ENCODE measurements around the gene ACAP2.
A peak's percentile ranks its signal among the peaks of the same experiment; 100 is the strongest.

The ACAP2 gene

DNA sequence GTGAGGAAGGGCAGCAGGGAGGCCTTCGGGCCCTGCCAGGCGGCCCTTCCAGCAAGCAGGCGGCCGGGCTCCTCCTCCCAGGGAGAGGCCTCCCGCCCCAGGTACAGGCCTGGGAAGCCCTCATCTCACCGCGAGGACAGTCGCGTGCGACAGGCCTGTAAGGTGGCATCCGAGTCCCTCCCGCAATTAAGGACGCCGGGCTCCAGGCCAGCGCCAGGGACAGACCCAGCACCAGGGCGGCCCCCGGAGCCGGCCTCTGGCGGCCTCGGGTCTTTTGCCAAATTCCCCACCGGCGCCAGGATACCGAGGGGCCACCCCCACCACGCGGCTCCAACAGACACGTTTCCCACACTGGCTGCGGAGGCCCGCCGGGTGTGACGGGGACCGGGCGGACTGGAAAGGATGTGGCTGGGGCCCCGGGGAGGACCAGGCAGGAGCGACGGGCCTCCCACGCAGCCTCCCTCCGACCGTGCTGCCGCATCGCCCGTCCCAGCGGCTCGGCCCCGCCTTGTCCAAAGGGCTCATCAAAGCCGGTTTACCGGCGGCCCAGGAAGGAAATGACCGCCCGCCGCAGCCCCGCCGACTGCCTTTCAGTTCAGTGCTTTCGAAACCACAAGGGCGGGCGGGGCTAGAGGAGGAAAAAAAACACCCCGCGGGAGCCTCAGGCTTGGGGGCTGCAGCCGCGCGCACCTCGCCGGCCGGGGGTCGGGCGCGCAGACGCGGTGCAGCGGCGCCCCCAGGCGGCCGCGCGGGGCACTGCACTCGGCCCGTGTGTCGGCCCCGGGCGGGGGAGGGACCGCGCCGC is 183.1 kb downstream of the ACAP2 start:
- peak; percentile 99 for DNase-seq (ENCODE audit: low spot score)

DNA sequence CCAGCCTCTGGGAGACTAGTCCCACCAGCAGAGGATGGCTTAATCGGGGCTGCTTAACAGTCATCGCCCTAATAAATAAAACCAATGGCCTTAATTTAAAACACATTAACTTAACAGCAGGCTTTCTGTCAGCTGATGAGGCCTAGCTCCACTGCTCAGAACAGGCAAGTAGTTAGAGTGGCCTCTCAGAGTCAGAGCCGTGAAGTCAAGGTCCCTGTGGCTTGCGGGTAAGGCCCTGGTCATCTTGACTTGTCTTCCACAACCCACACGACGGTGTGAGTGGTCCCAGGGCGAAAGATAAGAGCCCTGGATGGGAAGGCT is 183.7 kb downstream of the ACAP2 start:
- no peak for DNase-seq (ENCODE audit: low spot score)

DNA sequence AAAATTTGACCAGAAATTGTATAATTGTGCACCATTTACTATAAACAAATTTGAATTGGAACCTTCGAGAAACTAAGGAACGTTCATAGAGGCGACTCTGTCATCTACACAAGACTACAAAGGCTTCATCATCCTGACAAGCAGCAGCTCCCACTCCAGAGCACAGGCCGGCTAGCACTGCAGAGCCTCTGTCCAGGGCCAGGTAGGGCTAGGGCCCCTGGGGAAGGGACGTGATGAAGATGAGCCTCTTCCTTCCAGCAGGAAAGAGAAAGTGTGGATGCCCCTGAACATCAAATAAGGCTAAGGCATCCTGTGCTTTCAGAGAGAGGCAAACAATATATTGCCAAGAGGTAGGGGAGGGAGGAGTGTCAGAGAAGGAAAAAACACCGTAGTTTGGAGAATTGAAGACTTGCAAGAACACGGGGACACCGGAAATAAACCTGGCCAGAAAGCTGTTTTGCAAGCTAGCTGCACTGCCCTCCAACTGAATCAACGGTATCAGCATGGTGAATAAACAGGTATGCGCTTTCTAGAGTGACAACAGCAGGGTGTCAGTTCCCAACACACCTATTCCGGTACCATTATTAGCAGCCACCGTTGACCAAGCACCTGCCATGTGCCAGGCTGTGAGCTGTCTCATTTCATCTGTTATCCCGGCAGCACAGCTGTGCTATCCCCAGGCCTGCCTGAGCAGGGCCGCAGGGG is 184.2 kb downstream of the ACAP2 start:
- no peak for DNase-seq (ENCODE audit: low spot score)

DNA sequence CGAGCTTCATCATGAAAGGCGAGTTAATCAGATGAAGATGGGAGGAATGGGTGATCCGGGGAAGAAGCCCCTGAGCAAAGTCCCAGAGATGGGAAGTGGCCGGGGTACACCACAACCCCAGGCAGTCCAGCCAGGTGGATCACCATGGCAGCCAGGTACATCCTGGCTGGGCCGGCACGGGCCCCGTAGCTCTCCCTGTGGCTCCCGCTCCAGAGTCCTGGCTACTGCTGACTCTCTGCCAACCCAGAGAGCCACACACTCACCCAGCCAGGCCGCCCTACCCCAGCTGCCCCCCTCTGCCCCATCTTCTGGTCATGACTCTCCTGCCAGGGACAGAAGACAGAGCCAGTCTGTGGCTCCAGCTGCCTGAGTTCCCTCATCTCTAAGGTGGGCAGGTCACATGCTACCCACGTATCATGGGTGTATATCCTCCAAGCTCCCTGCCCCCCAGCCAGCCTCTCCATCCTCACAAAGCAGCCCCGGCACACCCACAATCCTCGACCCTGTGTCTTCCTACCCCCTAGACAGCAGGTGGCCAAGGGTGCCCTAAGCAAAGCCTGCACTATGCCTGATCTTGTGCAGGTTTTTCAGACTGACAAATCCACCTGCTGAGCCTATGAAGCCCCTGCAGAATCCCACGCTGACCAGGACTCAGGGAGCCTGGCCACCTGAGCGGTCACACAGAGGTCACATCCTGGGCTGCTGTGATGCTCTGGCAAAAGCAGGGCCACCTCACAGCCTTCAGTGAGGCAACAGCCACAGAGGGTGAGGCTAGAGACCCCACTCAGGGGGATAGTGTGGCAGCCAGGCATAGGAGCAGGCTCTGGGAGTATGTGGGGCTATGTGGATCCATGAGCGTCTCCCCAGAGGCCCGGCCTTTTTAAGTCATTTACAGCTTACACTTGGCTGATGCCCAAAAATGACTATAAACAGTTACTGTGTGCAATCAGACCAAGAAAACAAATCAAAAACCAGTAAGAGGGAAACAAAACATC is 185.1 kb downstream of the ACAP2 start:
- no peak for DNase-seq (ENCODE audit: low spot score)

DNA sequence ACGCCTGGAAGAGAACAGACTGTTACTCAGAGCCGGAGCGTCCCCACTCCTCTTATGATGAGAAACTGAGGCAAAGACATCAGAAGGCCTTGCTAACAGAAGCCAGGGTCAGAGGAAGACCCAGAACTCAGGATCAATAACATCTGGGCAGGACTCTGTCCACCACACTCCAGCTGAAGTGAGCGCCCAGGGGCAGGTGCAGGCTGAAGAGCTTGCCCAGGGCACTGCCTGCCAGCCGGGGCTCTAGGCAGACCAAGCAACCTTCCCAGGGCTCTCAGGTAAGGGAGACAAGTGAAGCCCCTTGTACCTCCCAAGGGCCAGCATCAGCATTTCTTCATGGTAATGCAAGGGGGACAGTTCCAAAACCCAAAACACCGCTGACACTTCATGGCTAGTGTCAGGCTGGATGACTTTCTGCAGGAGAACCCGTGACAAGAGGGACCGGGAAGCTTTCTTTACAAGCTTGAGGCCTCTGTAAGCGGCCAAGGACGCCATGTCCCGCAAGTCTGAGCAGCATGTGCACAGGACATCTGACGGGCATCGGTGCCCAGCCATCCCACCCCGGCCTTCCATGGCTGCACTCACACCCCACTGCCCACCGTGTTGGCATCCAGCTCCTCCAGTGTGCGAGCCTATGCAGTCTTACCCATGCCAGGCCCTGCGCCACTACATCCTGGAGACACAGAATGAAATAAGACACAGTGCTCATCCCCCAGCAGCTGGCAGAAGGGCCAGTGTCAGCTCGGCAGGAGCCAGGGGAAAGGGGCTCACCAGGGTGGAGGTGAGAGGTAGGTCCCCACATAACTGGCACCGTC is 186.0 kb downstream of the ACAP2 start:
- DNase-seq (ENCODE audit: low spot score) = no peak

DNA sequence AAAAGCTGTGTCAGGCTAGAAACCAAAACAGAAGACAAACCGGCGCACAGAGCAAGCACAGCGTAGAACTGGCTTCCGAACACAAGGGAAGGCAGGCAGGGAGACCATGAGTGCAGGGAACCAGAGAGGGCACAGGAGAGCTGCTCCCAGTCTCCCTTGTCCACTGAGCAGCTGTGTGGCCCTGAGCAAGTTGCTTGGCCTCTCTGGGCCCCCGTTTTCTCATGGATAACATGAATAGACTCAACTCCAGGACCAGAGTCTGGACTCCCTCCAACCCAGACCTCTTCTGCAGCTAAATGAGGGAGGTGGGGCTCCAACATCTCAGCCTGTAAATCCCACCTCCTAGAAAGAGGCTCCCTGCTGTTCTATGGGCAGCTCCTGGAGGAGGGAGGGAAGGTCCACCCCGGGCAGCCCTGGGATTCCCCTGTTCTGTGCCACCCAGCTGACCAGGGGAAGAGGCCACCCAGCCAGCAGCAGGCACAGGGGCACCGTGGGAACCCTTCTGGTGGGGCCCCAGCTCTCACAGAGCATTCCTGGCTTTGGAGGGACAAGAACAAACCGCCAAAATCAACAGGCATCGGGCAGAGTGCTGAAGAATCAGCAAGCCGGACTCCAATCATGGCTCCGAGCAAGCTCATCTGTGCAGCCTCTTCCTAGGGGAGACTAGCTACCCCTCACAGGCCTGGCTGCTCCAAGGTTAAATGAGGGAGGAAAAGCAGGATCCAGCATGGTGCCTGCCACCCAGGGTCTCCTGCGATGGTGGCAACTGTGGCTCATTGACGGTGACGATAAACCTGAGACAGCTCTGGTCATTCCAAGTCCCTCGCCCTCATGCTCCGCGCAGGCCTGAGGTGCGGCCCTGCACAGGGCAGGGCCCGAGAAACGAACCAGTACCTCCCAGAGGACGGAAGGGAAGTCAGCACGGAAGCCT is 187.0 kb downstream of the ACAP2 start:
- no peak for DNase-seq (ENCODE audit: low spot score)

DNA sequence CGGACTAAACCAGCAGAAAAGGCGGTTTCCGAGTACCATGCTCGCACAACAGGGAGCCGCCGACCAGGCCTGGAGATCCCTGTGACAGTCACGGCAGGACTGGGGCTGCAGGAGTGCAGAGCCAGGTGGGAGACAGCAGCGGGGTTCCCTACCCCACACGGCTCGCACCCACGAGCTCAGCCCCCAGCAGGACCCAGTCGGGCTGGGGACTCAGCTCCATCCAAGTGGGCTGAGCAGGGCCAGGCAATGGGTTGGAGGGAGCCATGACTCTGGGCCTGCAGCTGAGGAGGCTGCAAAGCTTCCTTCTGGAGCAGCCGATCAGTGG is 187.7 kb downstream of the ACAP2 start:
- DNase-seq (ENCODE audit: low spot score) = no peak

DNA sequence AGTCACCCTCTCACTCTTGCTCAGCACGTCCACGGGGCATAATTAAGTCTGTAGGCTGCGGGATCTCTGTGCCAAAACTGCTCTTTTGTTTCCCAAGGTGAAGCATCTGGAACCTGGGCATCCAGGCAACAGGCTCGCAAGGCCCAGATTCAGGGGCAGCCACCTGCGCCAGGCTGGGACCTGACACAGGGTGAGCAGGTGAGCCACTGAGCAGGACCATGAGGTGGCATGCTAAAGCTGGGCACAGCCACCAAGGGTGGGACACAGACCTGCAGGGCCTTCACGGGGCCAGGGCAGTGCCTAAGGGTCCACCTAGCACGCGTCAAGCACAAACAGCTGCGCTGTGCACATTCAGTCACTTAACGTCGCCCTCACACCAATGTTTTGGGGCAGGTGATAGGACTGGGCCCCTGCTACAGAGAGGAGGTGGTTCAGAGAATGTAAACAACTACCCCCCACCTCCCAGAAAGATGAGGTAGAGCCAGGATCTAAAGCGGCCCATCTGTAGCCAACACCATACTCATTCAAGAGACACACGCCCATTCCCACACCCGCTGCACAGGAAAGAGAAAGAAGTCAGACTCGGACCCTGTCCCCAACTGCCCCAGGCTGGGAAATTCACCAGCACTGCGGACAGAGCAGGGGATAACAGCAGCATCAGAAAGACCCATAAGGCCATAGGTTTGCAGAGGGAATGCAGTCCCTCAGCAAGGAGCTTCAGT is 188.2 kb downstream of the ACAP2 start:
- DNase-seq (ENCODE audit: low spot score) = no peak

DNA sequence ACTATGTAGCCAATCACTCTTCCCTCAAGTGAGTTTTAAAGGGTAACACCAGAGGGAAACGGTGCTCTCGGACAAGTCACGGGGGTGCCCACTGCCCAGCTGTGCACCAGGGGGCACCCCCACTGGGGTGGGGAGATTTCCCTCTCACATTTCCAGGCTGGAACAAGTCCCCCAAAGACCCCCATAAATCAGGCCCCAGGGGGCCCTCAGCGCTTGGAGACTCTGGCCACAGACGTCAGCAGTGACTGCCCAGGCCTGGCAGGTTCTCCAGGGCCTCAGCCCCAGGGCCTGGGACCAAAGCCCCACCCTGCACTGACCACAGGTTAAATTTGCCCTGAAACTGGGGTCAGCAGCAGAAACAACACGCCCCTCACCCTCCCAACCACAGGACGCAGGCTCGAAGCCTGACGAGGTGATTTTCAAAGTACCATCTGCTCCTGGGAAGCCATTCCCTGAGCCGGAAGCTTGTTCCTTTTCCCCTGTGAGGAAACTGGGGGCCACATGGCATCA is 188.8 kb downstream of the ACAP2 start:
- DNase-seq (ENCODE audit: low spot score) = peak; percentile 63

DNA sequence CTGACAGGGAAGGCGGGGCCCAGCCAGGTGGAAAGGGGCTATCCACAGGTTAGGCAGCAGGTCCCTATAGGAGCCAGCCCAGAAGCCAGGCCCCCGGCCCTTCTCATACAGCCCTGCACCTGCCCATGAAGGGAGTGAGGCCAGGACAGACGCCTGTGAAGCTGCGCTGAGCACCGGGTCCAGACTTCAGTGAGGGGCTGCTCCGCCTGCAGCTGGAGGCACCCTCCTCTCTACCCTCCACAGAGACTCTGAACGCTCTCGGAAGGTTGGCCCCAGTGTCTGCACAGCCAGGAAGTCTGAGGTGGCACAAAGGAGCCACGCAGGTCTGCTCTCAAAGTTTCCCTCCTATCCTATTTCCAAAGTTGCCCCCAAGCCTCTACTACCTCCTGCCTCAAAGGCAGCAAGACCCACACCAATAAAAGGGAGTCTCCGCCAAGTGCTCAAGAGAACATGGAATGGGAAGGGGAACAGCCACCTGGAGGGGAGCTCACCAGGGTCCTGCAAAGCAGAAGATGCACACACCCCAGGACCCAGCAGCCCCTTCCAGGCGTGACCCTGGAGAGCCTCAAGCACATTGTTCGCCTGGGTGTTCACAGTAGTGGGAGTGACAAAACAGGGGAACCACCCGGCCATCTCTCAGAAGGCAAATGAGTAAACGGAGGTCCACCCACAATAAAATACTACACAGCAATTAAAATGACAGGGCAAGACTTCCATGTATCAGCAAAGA is 191.3 kb downstream of the ACAP2 start:
- no peak for DNase-seq (ENCODE audit: low spot score)

DNA sequence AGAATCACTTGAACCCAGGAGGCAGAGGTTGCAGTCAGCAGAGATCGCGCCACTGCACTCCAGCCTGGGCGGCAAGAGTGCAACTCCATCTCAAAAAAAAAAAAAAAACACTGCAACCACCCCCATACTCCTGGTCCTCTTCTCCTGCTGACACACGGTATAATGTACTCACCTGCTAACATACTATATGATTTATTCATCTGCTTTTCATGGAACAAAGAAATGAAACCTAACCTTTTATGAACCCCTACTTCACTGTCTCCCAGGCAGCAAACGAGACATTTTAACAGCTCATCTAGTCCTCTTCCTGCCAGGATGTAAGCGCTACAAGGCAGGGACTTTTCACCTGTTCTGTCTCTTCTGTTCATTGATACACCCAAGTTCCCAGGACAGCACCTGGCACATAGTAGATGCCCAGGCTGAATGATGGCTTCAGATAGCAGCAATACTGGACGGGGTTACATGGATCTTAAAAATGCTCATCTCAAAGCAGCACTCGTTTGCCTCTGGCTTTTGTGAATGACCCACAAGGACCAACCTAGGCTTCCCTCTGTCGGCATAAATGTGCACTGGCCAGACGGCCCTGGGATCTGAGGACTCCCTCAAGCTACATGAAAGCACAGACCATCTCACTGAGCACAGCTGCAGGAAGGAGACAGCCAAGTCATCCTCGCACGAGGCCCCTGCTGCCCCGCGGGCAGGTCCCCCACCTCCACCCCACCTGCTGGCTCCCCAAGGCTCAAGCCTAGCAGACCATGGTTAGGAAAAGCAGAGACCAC is 192.2 kb downstream of the ACAP2 start:
- DNase-seq (ENCODE audit: low spot score) = no peak

DNA sequence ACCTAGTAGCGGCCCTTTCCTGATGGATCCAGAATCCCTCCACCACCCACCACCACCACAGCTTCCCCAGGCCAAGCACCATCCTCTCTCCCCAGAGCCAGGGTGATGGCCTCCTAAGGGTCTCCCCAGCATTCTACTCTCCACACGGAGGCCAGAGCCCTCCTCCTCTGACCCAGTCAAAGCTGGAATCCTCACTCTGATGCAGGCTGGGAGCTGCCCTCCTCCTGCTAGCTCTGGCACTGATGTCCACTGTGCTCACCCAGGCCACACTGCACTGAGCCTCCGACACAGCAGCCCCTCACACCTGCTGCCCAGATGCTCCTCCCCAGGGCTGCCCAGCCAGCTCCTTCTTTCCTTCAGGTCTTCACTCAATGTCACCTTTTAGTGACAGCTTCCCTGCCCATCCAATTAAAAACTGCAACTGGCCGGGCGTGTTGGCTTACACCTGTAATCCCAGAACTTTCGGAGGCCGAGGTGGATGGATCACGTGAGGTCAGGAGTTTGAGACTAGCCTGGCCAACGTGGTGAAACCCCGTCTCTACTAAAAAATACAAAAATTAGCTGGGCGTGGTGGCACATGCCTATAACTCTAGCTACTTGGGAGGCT is 192.9 kb downstream of the ACAP2 start:
- no peak for DNase-seq (ENCODE audit: low spot score)

DNA sequence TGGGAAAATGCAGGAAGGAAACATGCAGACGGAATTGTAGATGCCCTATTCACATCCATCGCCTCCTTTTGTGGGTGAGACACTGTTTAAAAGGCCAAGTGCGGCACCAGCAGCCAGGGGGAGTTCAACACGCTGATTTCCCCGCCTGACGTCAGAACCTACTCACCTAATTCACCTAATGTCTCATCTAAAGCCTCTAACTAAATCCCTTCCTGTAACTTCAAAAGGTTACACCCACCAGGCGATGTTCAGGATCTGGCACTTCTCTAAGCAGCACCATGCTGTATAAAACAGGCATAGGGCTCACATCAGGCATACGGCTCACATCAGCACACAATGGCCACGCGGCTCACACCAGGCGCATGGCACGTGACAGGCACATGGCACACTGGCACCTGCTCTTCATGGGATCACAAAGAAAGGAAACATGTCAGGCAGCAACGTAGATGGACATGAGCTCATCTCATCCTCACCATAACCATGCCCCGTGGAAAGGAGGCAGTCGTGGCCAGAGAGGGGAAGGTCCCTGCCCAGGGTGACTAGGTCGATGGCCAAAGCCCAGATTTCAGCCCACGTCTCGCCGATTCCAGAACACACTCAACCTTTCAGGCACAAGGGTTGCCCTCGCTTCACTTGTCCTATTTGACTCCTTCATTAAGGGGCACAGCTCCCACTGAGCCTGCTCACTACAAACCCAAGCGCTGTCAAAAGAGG is 193.6 kb downstream of the ACAP2 start:
- DNase-seq (ENCODE audit: low spot score) = peak; percentile 5

DNA sequence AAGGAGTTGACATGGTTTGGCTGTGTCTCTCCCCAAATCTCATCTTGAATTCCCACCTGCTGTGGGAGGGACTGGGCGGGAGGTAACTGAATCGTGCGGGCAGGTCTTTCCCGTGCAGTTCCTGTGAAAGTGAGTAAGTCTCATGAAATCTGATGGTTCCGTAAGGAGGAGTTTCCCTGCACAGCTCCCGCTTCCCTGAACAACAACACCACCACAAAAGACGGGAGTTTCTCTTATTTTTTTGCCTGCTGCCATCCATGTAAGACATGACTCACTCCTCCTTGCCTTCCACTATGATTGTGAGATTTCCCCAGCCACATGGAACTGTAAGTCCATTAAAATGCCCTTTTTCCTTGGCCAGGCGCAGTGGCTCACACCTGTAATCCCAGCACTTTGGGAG is 194.5 kb downstream of the ACAP2 start:
- DNase-seq (ENCODE audit: low spot score) = no peak

DNA sequence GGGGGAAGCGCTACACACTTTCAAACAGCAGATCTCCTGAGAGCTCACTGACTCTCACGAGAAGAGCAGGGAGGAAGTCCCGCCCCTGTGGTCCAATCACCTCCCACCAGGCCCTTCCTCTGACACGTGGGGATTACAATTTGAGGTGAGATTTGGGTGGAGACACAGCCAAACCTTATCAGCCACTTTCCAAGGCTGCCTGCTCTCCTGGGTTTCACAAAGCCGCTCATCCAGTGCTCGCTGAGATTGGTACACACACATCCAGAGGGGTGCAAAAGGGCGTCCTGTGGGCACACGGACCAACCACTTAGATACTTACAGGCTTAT is 195.0 kb downstream of the ACAP2 start:
- DNase-seq (ENCODE audit: low spot score) = no peak

DNA sequence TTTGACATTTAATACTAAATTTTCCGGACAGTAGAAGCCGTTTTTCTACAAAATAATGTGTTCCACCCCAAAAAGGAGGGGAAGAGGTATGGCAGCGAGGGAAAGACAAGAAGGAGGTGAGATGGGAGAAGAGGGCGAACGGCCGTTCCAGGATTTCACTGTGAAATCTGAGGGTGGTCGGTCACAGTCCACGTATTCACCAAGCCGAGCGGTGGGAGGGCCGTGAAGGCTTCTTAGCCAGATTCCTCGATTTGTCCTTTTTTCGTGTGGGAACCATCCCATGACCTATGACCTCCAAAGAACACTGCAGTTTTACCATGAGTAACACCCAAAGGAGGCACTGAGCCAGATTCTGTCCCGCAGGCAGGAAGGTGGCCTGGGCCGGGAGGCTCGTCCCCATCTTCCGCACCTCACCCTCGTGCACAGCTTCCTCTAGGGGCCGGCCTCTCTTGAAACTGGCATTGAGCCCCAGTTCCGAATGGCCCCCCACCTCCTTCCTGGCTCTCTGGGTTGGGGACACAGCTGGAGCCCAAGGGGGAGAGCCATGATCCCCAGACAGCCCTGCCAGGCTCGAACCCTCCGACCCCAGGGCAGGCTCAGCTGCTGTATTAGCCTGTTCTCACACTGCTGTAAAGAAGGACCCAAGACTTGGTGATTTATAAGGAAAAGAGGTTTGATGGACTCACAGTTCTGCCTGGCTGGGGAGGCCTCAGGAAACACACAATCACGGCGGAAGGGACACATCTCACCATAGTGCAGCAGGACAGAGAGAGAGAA is 195.5 kb downstream of the ACAP2 start:
- no peak for DNase-seq (ENCODE audit: low spot score)

DNA sequence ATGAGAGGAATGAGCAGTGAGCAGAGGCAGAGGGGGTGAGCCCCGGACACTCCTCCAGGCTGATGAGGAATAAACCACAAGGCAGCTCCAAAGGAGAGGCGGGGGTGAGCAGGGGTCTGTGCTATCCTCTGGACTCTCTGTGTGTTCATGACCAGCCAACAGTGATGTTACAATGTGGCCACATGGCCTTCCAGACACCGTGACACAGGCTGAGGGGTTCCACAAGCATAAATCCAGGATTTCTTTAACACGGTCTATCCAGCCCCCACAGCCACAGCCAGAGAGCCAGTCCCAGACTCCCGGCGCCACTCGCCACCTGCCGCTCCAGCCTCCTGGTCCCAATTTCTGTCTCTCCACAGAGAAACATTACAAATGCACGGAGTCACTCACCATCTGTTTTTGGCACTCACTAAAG is 196.2 kb downstream of the ACAP2 start:
- DNase-seq (ENCODE audit: low spot score) = peak; percentile 85
